HepG2 (cell line): ENCODE results near the gene GPN2. TPM values are rescaled to one million over a fixed set of nuclear protein-coding genes. Genes with fewer than 3 reads are reported as not detected.
A peak's percentile ranks its signal among the peaks of the same experiment; 100 is the strongest.

Source experiments
- ADNP ChIP-seq: sonication (generic); formaldehyde crosslinking; IDR thresholded peaks from 2 replicates; pipeline ENCODE4 v1.4.0; 2020; ENCODE audit warnings: missing genetic modification reagents
- ATF7 ChIP-seq, 2 experiments: fragments of 450-650 bp in 1 of 2; sonication (generic) in 1 of 2; formaldehyde crosslinking in 1 of 2; IDR thresholded peaks; 2 replicates each; pipeline versions ENCODE4 v1.4.0 to v1.6.1; 2016 to 2020; ENCODE audit warnings: antibody characterized with exemption in 1 of 2, mild to moderate bottlenecking in 1 of 2, missing genetic modification reagents in 1 of 2
- CBX5 ChIP-seq: sonication (generic); formaldehyde crosslinking; IDR thresholded peaks from 2 replicates; pipeline ENCODE4 v1.4.0; 2020; ENCODE audit warnings: missing genetic modification reagents, borderline replicate concordance
- ELF3 ChIP-seq: IDR thresholded peaks from 2 replicates; pipeline ENCODE4 v1.6.1; 2016; ENCODE audit warnings: missing genetic modification reagents, missing compliant biosample characterization
- HDAC1 ChIP-seq: sonication (generic); formaldehyde crosslinking; IDR thresholded peaks from 2 replicates; pipeline ENCODE4 v1.5.1; 2020; ENCODE audit warnings: mild to moderate bottlenecking, missing genetic modification reagents
- HMG20A ChIP-seq: IDR thresholded peaks from 2 replicates; pipeline ENCODE4 v1.6.1; 2016; ENCODE audit warnings: borderline replicate concordance
- HNRNPH1 ChIP-seq: fragments of 200-400 bp; formaldehyde crosslinking; optimal IDR thresholded peaks from 2 replicates; pipeline ENCODE3; 2017; ENCODE audit warnings: mild to moderate bottlenecking, low read depth, low read length
- MYC ChIP-seq: sonication (generic); formaldehyde crosslinking; IDR thresholded peaks from 2 replicates; pipeline ENCODE4 v1.9.0; 2021; ENCODE audit warnings: missing genetic modification reagents, borderline replicate concordance
- PTBP1 ChIP-seq: fragments of 200-400 bp; formaldehyde crosslinking; IDR thresholded peaks from 2 replicates; pipeline ENCODE4 v1.6.1; 2018; ENCODE audit warnings: low read length, low read depth; ENCODE audit not compliant: poor library complexity, severe bottlenecking
- SPEN ChIP-seq: sonication (generic); formaldehyde crosslinking; IDR thresholded peaks from 2 replicates; pipeline ENCODE4 v1.5.1; 2020; ENCODE audit warnings: low read depth, mild to moderate bottlenecking, missing genetic modification reagents
- STAG1 ChIP-seq: sonication (generic); formaldehyde crosslinking; IDR thresholded peaks from 2 replicates; pipeline ENCODE4 v1.4.0; 2020; ENCODE audit warnings: missing genetic modification reagents
- ZFX ChIP-seq: sonication (generic); formaldehyde crosslinking; IDR thresholded peaks from 2 replicates; pipeline ENCODE4 v1.4.0; 2020; ENCODE audit warnings: mild to moderate bottlenecking, low read depth, missing genetic modification reagents, moderate library complexity
- ZNF281 ChIP-seq: sonication (generic); formaldehyde crosslinking; IDR thresholded peaks from 2 replicates; pipeline ENCODE4 v1.4.0; 2020; ENCODE audit warnings: missing genetic modification reagents, borderline replicate concordance
- ZNF503 ChIP-seq: sonication (generic); formaldehyde crosslinking; IDR thresholded peaks from 2 replicates; pipeline ENCODE4 v1.4.0; 2020; ENCODE audit warnings: missing genetic modification reagents
- ZNF510 ChIP-seq: sonication (generic); formaldehyde crosslinking; IDR thresholded peaks from 2 replicates; pipeline ENCODE4 v1.4.0; 2020; ENCODE audit warnings: low read depth, mild to moderate bottlenecking, missing genetic modification reagents
- ZNF574 ChIP-seq: sonication (generic); formaldehyde crosslinking; IDR thresholded peaks from 2 replicates; pipeline ENCODE4 v1.4.0; 2020; ENCODE audit warnings: missing genetic modification reagents
- ZNF687 ChIP-seq: sonication (generic); formaldehyde crosslinking; IDR thresholded peaks from 2 replicates; pipeline ENCODE4 v1.5.1; 2020; ENCODE audit warnings: mild to moderate bottlenecking, missing genetic modification reagents, moderate library complexity
- polyA plus RNA-seq, 8 experiments: library from polyadenylated mRNA; depleted of rRNA in 3 of 8; stranded (reverse) in 7 of 8; unstranded in 1 of 8; fragments of >200 nt; fragmentation: Illumina TruSeq in 4 of 8; extraction: Trizol in 4 of 8; gene quantifications; 2 replicates each; pipeline versions ENCODE4 v1.2.1 to v1.2.3, GENCODE V29; 2011 to 2016; ENCODE audit warnings: low read depth in 4 of 8, missing spikeins in 1 of 8, mixed read lengths in 1 of 8; ENCODE audit not compliant: insufficient read depth in 1 of 8
- total RNA-seq, 5 experiments: library from RNA; depleted of rRNA; stranded (reverse); fragments of >200 nt; fragmentation: Illumina TruSeq; extraction: Trizol; gene quantifications; 2 replicates each; pipeline ENCODE4 v1.2.3, GENCODE V29; 2016; ENCODE audit warnings: low read depth in 1 of 5

Gene GPN2
- total and polyA plus RNA-seq, 2 of the 13 experiments (the other 11 are each of a cell fraction or from before 2014, with no cell fraction given), result 19.3 to 38.9 TPM

GRCh38 chr1:26915204-26915842 lies 25.2 kb upstream of the GPN2 start (continued):
- peak; percentile 40; the same call in 1 of the 2 replicates for TF ChIP-seq ZFX (CRISPR knock-in tag)
- peak; percentile 43 for TF ChIP-seq PTBP1
- TF ChIP-seq HMG20A, result peak; percentile 67
- peak; percentile 69 for TF ChIP-seq ZNF574 (CRISPR knock-in tag)
- TF ChIP-seq HNRNPH1, result no peak
- TF ChIP-seq STAG1, result 0 out of 2 replicates have a peak, but pooled peaks have one; percentile 17
- TF ChIP-seq ATF7 (IDR thresholded peaks at IDR 0.05), result no peak
- TF ChIP-seq ATF7 (CRISPR knock-in tag; IDR thresholded peaks at IDR 0.05), result no peak
- TF ChIP-seq HDAC1, result peak; percentile 50; the same call in 1 of the 2 replicates
- TF ChIP-seq ELF3, result peak; percentile 76
- TF ChIP-seq ZNF281 (CRISPR knock-in tag), result peak; percentile 39; the same call in 1 of the 2 replicates
- peak; percentile 66; the same call in 1 of the 2 replicates for TF ChIP-seq ZNF503 (CRISPR knock-in tag)
- TF ChIP-seq ZNF687 (CRISPR knock-in tag), result peak; percentile 96
- TF ChIP-seq SPEN (CRISPR knock-in tag), result peak; percentile 34; the same call in 1 of the 2 replicates
- TF ChIP-seq ZNF510, result 0 out of 2 replicates have a peak, but pooled peaks have one; percentile 30
- peak; percentile 90 for TF ChIP-seq MYC (CRISPR knock-in tag)
- TF ChIP-seq ADNP (CRISPR knock-in tag), result peak; percentile 64; the same call in 1 of the 2 replicates
- TF ChIP-seq CBX5, result peak; percentile 54; the same call in 1 of the 2 replicates
